ENCODE data around the gene PLCG2.
A peak's percentile ranks its signal among the peaks of the same experiment; 100 is the strongest.
"Not testable (repeated sequence)": the region's sequence is repeated elsewhere in the genome, so short reads cannot be mapped to it uniquely, and the experiment has no call there.

The PLCG2 gene

DNA sequence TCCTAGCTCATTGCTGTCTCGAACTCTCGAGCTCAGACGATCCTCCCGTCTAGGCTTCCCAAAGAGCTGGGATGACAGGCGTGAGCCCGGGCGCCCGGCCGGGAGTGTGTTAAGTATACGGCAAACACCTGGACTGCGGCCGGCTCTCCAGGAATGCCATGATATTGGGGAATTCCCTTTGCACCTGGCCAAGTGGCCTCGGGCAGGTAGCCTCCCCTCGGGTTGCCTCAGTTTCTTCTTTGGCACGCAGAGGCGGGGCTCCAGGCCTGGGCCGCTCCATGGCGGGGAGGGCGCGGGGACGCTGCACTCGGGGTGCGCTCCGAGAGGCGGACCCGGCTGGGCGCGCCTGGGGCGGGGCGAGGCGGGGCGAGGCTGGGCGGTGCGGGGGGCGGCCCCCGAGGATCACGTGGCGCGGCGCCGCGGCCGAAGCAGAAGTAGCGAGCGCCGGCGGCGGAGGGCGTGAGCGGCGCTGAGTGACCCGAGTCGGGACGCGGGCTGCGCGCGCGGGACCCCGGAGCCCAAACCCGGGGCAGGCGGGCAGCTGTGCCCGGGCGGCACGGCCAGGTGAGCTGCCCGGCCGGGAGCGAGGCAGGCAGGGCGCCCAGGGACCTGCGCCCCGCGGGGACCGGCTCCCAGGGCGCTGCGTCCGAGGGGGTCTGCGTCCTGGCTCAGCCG, at the start of gene PLCG2:
Gene PLCG2, plus strand, starts transcription at position 431 of the 675 bp plus-strand sequence. CDS start 6,699 bp downstream, outside the sequence.
- DNase-seq: no peak

DNA sequence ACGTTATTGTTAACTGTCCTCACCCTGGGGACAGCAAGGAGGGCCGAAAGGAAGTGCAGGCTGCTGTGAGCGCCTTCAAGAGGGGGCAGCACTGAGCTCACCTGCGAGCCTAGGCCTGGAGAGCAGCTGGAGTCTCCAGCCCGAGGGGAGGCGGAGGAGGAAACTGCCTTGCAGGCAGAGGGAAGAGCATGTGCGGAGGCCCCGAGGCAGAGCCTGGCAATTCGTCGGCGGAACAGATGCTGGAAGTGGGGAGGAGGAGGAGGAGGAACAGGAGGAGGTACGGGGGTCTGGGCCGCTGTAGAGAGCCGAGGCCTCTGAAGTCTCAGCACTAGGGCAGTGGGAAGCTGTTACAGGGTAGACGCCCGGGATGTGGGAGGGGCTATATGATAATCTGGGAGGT, 49.6 kb upstream of the PLCG2 start:
- no peak for DNase-seq

DNA sequence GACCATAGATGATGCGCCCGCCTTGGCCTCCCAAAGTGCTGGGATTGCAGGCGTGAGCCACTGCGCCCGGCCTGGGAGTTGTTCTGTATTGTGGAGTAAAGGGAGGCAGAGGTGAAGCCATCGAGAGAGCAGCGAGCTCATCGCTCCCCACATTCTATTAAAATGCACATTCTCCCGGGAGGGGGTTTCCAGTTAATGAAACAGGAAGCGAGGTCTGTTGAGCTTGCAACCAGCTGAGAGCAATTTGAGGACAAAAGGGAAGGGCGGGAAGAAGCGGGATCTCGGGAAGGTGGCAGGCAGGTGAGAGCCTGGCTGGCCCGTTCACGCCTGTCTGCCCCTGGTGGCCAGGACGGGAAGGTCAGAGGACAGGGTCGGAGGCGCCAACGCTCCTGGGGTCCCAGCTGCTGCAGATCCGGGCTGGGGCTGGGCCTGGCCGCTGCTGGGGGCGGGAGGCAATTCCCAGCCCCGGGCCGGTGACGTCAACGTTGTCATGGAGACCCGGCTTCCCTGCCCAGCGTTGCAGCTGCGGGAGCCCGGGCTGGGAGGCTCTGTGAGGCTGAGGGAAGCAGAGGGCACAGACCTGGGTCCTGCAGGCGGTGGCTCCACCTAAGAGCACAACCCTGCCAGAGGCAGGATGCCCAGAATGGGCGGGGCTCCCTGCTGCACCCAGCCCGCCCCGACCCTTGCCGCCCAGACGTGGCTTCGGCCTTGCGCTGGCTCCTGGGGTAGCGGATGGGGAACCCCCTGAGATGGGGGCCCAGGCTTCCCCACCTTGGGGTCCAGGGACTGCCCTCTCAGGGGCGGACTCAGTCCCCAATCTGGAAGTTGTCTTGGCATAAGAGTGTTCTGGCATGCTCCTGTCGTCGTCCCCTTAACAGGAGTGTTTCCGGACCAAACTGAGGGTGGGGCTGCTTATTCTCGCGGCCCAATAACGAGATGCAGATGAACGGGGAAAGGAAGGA, 48.7 kb upstream of the PLCG2 start:
- DNase-seq: peak; percentile 53 to 75

- DNase-seq: no peak
These were observed 47.4 kb upstream of the PLCG2 start for GRCh38 chr16:81731649-81732048.

DNA sequence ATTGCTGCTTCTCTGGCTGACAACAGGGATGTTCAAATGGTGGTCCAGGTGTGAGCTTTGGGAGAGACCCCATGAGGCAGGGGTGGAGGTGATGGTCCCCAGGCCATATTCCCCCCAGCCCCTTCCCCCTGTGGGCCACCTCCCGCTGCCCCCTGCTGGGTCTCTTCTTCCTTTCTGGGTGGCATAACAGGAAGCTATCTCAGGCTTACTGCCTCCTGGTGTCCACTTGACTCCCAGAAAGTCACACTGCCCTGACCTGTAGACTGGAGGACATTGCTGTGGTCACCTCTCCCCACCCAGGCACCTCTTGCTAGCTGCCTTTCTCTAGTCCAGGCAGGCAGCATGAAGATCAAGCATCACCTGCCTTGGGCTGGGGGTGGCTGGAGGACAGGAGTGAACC, 46.4 kb upstream of the PLCG2 start:
- no peak for DNase-seq

GRCh38 chr16:81733295-81733694, 45.8 kb upstream of the PLCG2 start:
- no peak for DNase-seq

GRCh38 chr16:81734632-81735434, 44.3 kb upstream of the PLCG2 start:
- DNase-seq: no peak

DNA sequence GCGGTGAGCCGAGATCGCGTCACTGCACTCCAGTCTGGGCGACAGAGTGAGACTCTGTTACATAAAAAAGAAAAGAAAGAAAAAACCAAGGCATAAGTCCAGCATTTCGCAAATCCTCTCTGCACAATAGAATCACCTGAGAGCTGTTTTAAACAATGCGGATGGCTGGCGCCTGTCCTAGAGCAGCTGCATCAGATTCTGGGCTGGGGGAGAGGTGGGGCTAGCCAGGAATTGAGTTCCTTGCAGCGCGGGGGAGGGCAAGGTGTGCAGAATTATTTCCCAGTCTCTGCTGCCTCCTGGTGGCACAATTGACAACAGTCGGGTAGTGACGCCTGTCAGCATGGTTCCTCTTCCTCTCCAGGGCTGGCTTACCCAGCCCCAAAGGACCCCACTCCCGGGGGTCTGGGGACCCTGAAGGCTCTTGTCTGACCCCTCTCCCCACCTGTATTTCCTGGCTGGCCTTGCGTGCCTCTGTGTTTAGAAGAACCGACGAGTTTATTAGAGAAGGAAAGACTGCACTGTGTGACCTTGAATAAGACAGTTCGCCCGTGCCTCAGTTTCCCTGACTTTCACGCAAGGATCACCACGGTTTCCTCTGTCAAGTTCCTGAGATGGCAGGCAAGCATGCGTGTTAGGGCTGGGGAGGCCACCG, 41.1 kb upstream of the PLCG2 start:
- peak; percentile 40 to 64 for DNase-seq

DNA sequence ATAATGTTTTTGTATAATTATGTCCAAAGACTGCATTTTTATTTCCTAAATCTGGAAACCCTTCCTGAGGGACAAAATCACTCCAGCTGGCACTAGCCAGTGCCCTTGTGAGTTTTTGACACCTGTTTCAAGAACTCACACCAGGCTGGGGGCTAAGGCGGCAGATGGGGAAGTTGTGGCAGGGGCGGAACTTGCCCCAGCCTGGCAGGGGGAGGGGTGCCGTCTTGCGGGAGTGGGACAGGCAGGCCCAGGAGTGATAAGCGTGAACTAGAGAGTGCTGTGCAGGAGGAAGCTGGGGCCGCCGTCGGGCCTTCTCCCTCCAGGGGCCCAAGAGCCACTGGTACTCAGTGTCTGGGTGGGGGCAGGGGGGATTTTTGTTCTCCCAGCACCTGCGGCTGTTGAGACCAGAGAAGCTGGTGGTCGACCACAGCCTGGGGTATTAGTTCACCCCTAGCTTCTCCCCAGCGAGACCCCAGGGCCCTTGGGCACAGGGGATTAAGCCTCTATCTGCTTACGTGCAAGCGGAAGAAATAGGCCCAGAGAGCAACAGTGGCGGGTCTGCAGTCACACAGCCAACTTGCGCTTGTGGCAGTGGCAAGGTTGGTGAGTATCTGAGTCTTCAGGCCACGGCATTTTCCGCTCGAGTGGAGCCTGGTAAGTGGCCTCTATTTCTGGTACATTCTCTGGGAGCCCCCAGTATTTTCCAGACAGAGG, 40.2 kb upstream of the PLCG2 start:
- DNase-seq: no peak

DNA sequence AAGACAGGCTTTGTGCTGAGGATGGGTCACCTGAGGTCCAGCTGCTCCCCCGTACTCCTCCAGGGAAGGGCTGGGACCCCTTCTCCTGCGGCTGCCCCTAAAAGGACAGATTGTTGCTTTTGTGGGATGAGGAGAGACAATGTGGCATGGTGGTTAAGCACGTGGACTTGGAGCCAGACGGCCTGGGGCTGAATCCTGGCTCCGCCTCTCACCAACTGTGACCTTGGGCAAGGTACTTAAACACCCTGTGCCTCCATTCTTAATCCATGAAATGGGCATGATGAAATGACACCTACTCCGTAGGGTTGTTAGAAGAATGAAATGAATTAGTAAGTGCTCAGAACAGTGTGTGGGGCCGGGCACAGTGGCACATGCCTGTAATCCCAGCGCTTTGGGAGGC, 39.6 kb upstream of the PLCG2 start:
- no peak for DNase-seq

GRCh38 chr16:81740169-81740568, 38.9 kb upstream of the PLCG2 start:
- no peak for DNase-seq

DNA sequence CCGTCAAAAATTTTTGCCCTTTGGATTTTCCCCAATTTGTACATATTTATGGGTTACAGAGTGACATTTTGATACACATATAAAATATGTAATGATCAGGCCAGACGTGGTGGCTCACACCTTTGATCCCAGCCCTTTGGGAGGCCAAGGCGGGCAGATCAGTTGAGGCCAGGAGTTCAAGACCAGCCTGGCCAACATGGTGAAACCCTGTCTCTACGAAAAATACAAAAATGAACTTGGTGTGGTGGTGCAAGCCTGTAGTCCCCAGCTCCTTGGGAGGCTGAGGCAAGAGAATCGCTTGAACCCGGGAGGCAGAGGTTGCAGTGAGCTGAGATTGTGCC, 37.7 kb upstream of the PLCG2 start:
- DNase-seq: not testable (repeated sequence)

GRCh38 chr16:81744385-81744784, 34.7 kb upstream of the PLCG2 start:
- no peak for DNase-seq

GRCh38 chr16:81744911-81745310, 34.2 kb upstream of the PLCG2 start:
- DNase-seq: no peak

DNA sequence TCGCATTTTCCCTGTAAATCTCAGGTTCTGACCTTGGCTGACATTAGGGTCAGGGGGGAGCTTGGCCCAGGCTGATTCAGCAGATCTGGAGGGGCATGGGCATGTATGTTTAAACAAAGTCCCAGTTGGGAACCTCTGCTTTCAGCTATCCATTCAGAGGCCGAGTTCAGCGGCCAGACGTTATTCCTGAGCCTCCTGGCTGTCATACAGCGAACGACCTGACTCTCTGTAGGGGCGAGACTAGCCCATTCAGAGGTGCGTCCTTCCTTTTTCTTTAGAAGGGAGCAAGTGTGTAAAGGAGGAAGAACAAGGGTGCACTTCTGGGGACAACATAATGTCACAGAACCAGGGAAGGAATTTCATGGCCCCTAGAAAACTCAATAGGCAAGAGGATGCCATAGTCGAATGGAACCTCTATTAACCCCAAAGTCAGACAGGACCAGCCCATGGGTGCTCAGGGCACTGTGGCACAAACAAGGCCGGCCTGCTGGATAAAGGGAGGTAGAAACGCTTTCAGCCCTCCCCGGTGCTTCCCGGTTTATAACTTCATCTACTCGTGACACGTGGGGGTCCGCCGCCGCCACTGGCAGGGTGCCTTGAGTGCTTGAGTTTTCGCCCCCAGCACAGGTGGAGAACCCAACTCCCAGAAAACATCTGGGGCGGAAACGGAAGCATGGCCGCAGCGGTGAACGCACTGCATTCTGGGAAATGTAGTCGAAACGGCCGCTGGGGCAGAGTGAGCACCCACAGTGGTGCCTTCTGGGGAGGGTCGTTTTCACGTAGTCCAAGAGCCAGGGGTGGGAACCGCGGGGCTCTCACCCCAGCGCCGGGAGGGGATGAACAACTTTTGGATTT, 33.2 kb upstream of the PLCG2 start:
- peak in 1 of 2 experiments; percentile 57 for DNase-seq

DNA sequence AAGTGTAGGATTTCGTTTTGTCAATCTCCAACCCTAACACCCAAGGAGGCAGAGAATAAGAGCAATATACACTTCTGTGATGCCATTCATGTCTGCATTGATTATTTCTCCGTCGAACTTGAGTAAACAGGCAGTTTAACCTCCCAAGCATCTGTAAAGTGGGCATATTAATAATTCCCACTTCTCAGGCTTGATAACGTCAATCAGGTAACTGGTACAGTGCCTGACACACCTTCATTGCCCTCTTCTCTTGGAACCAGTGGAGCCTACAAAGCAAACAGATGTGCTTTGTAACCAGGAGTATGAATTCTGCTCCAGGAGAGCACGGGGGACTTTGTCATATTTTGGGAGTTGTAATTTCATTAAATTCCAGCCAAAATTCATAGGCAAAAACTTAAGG, 32.5 kb upstream of the PLCG2 start:
- no peak for DNase-seq

- DNase-seq: no peak
These were observed 30.5 kb upstream of the PLCG2 start for GRCh38 chr16:81748476-81749198.

- DNase-seq: no peak
These were observed 26.7 kb upstream of the PLCG2 start for GRCh38 chr16:81752225-81752875.

DNA sequence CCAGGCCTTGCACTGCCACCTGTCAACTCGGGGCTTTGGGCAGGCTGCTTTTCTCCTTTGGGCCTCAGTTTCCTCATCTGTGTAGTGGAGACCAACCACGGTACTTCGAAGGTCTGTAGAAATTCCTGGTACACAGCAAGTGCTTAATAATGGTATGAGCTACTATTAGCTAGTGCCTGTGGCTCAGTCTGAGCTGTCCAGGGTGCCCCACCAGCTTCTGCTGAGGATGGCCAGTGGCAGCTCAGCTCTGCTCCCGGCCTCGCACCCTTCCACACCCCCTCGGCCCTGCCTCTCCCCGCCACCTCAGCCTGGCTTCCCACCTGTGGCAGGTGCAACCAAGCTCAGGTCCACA, 26.2 kb upstream of the PLCG2 start:
- DNase-seq: no peak

DNA sequence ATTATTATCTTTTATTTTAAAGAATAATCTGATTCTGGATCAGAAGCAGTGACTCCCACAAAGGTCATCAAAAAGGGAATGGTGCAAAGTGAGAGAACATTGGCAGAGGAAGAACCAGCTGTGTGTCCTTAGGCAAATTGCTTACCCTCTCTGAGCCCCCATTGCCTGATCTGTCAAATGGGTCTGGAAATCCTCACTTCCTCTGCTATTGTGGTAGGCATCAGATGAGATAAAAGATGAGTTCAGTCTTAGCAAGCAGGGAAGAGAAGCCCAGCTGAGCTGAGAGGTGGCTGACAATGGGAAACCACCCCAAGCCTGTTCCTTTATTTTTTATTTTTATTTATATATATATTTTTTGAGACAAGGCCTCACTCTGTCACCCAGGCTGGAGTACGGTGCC, 24.2 kb upstream of the PLCG2 start:
- DNase-seq: no peak

Data from NCI-H446 (cell line).